Heart left ventricle (tissue), 16 donors: ENCODE measurements around the gene GAS7. TPM values are rescaled to one million over a fixed set of nuclear protein-coding genes. Genes with fewer than 3 reads are reported as not detected.

Source experiments
- ATAC-seq, 4 donors: fragments of 200-7000 bp; cut with Tn5 transposase; one replicate each; pipeline ENCODE4 v1.9.1; 2020 to 2022; ENCODE audit warnings: moderate library complexity in 4 of 4, mild to moderate bottlenecking in 3 of 4, moderate number of reproducible peaks in 1 of 4
- DNase-seq, 5 donors: peaks; one replicate each; pipeline ENCODE4 v3.0.0-alpha.2; 2020
- H3K27ac ChIP-seq, 12 donors: fragments of 200-600 bp; sonication (generic) in 4 of 12; one replicate each; pipeline versions ENCODE4 v1.5.0 to v1.8.0; 2016 to 2022; ENCODE audit warnings: mild to moderate bottlenecking in 2 of 12
- H3K27me3 ChIP-seq, 9 donors: fragments of 200-600 bp; sonication (generic) in 2 of 9; one replicate each; pipeline versions ENCODE4 v1.5.1 to v1.8.0; 2016 to 2022; ENCODE audit warnings: mild to moderate bottlenecking in 3 of 9
- H3K36me3 ChIP-seq, 9 donors: fragments of 200-600 bp; sonication (generic) in 2 of 9; one replicate each; pipeline versions ENCODE4 v1.5.0 to v1.8.0; 2018 to 2022; ENCODE audit warnings: mild to moderate bottlenecking in 2 of 9
- H3K4me1 ChIP-seq, 12 donors: fragments of 200-600 bp; sonication (generic) in 4 of 12; one replicate each; pipeline versions ENCODE4 v1.5.0 to v1.8.0; 2016 to 2022; ENCODE audit warnings: mild to moderate bottlenecking in 3 of 12
- H3K4me3 ChIP-seq, 12 donors: fragments of 200-600 bp; sonication (generic) in 4 of 12; one replicate each; pipeline versions ENCODE4 v1.5.0 to v1.8.0; 2017 to 2022; ENCODE audit warnings: mild to moderate bottlenecking in 9 of 12, moderate library complexity in 4 of 12
- H3K9me3 ChIP-seq, 12 donors: fragments of 200-600 bp; sonication (generic) in 4 of 12; one replicate each; pipeline versions ENCODE4 v1.5.0 to v1.8.0; 2016 to 2022; ENCODE audit warnings: mild to moderate bottlenecking in 1 of 12
- POLR2A ChIP-seq, 2 donors: fragments of 450-650 bp; IDR thresholded peaks; one replicate each; pipeline ENCODE4 v1.6.1; 2017; ENCODE audit warnings: antibody characterized with exemption in 2 of 2, mild to moderate bottlenecking in 2 of 2, moderate library complexity in 2 of 2
- WGBS, 4 donors: extraction: QIAGEN DNeasy Blood & Tissue Kit in 2 of 4; methylation state at CpG; one replicate each; pipeline versions ENCODE4 v1.1.5 to v1.1.7; 2013 to 2018; 5-methylcytosine and 5-hydroxymethylcytosine counted together
- intact Hi-C, 10 donors: fragments of 100-400 bp; cut with DNase I; formaldehyde crosslinking; loops; one replicate each; pipeline versions ENCODE4 v1.11.1 to v1.14.2; 2022
- polyA plus RNA-seq, 2 donors: library from polyadenylated mRNA; stranded (reverse); fragments of 200-250 nt; gene quantifications; one replicate each; pipeline ENCODE4 v1.2.3, GENCODE V29; 2013
- total RNA-seq, 9 donors: library from RNA; depleted of rRNA in 2 of 9; stranded (reverse); fragments of >200 nt in 2 of 9; fragmentation: NEBNext Ultra II Directional in 3 of 9; extraction: Animal tissue kit (Norgen Biotek cat#: 25700) in 3 of 9; gene quantifications; one replicate each; pipeline versions ENCODE4 v1.1.0 to v1.2.4, GENCODE V29; 2016 to 2023
- TF ChIP-seq, protein P1 (sequence below), 12 donors: fragments of 200-600 bp; sonication (generic) in 4 of 12; IDR thresholded peaks; one replicate each; pipeline versions ENCODE4 v1.5.0 to v1.8.0; 2018 to 2022; ENCODE audit warnings: antibody characterized with exemption in 12 of 12, mild to moderate bottlenecking in 5 of 12
- donor health status: ischemic (EF 13 %, LVEDD 7.1; RV severe dilation, severe dysfunction).
- donor health status: healthy with polysubstance abuse.
- donor health status: DM: no; HTN: yes; CAD: no.
- donor health status: DM: no; HTN: no; CAD: no.
- donor health status: ischemic (EF 25% LVEDD 6.9; RV normal size, moderate dysfunction).
- donor health status: ischemic (EF 25% LVEDD 5.7; RV mildly dilated, moderate dysfunction).
- donor health status: healthy.
- donor health status: DM: yes; HTN: yes; CAD: no.
- donor health status: ischemic (EF 35%, LVEDD 5.7; RV mildly dilated, moderate dysfunction).
- donor health status: nonischemic (EF 11% LVEDD 7.7; RV severe dilation, severe dysfunction).
- donor health status: DM: yes; HTN: yes; CAD: no.
- donor health status: PGD.
- donor health status: ischemic (EF 29% LVEDD 5.4; RV normal size, mild dysfunction).
- donor health status: nonischemic (EF 23%, LVEDD 6.1; RV moderate dilation, normal function).

GAS7 gene
- total and polyA plus RNA-seq, 11 donors: 19.4 to 86.5 (median 65.1) TPM

DNA sequence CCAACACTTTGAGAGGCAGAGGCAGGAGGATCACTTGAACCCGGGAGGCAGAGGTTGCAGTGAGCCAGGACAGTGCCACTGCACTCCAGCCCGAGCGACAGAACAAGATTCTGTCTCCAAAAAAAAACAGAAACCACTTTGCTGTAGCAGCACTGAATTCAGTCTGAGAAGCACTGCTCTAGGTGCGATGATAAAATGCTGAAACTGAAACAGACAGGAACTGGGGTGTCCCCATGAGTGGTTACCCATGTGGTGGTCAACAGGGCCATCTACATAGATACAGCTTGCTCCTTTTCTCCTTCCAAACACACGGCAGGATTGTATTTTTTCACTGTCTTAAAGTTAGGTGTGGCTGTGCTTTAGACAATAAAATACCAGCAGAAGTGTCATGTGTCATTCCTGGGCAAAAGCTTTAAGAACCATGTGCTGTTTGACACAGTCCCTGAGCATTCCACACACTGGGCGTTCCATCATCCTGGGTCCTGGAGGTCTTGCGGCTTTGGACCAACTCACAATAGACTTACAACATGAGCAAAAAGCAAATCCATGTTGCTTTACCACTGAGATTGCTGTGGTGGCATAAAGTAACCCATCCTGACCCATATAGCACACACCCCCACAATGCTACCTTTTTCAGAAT lies 11.5 kb downstream of the GAS7 start:
- Histone ChIP-seq H3K27me3 (no peaks in the 10 kb centered on the region), H3K4me1 (peaks cover 0 to 16% (median 0%) of the 10 kb centered on the region in 12 donors), H3K27ac (peak overlapping the region in 1 of 12 donors; percentile 9), H3K4me3 (no peak overlapping the region), H3K9me3 (no peaks in the 10 kb centered on the region), H3K36me3 (no peaks in the 10 kb centered on the region)
- no peak for DNase-seq
- peak in 1 of 4 donors; percentile 30 for ATAC-seq
- WGBS, 4 donors: 77 to 81% (median 79%) methylated on average over 7 of the region's 7 CpGs
- no peak for TF ChIP-seq POLR2A (IDR thresholded peaks at IDR 0.05)
- TF ChIP-seq, protein P1, sequence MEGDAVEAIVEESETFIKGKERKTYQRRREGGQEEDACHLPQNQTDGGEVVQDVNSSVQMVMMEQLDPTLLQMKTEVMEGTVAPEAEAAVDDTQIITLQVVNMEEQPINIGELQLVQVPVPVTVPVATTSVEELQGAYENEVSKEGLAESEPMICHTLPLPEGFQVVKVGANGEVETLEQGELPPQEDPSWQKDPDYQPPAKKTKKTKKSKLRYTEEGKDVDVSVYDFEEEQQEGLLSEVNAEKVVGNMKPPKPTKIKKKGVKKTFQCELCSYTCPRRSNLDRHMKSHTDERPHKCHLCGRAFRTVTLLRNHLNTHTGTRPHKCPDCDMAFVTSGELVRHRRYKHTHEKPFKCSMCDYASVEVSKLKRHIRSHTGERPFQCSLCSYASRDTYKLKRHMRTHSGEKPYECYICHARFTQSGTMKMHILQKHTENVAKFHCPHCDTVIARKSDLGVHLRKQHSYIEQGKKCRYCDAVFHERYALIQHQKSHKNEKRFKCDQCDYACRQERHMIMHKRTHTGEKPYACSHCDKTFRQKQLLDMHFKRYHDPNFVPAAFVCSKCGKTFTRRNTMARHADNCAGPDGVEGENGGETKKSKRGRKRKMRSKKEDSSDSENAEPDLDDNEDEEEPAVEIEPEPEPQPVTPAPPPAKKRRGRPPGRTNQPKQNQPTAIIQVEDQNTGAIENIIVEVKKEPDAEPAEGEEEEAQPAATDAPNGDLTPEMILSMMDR (IDR thresholded peaks at IDR 0.05): no peak
- intact Hi-C loops: no loop called here

DNA sequence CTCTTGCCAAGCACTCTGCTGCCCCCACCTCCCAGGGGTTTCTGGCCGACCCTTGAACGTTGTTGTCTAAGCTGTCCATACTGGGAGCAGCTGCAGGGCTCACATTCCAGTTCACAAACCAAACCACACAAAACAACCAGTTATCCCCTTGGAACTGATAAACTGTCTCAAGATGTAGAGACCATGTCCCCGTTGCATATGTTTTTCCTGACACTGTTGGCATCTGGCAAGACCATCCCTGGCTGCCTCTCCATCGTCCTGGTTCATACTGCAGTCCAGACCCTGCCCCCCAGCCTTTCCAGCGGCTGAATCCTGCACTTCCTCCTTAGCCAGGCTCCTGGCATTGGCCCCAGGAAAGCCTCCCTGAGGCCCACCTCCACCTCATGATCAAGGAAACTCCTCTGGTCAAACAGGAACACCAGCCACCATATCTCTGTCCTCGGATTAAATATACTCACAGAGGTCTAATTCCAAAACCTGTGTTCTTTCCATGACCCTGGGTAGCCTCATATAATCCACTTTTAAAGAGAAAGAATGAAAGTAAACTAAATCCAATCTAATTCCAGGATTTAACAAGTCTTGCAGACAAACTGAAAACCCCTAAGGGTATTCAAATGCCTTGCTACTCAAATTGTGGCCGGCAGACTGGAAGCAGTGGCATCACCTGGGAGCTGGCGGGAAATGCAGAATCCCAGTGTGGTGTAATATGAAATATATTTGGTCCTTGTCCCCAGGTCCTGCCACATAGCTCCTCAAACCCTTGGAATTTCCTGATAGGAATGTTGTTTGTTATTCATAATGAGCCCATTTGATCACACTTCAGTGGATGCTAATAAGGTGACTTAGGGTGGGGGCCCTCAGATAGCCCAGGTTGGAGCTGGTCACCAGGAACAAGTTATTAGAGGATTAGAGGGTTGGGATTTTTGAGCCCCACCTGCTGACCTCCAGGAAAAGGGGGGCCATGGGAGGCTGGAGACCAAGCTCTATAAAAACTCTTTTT lies 14.2 kb downstream of the GAS7 start:
- no peak for DNase-seq
- H3K27ac ChIP-seq: no peak overlapping the region
- WGBS, 4 donors: 53 to 64% (median 61%) methylated on average over 8 of the region's 8 CpGs
- no peaks in the 10 kb centered on the region for H3K27me3 ChIP-seq
- H3K36me3 ChIP-seq: no peaks in the 10 kb centered on the region
- peaks cover 0 to 29% (median 0%) of the 10 kb centered on the region in 12 donors for H3K4me1 ChIP-seq
- no peaks in the 10 kb centered on the region for H3K9me3 ChIP-seq
- TF ChIP-seq POLR2A (IDR thresholded peaks at IDR 0.05): no peak
- TF ChIP-seq, protein P1 (IDR thresholded peaks at IDR 0.05): no peak
- intact Hi-C loops: no loop called here
- no peak for ATAC-seq
- no peak overlapping the region for H3K4me3 ChIP-seq

DNA sequence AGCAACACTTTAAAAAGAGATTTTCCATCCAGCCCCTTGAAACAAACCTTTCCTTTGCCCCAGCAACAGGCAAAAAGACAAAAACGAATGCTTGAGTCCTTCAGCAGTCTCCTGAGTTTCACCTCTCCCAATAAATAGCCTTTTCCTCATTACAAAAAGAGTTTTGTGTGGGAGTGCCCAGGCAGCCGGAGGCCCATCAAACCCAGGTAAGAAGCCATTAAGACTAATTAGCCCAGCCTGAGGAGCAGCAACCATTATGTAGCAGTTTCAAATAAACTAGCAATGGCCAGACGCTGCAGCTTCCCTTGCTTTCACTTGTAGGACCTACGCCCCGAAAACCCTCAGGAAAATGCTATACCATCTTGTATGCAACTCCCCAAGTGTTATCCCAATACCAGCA lies 15.6 kb downstream of the GAS7 start:
- Histone ChIP-seq H3K4me1 (peaks cover 0 to 44% (median 3%) of the 10 kb centered on the region in 12 donors), H3K9me3 (no peaks in the 10 kb centered on the region), H3K27ac (no peak overlapping the region), H3K4me3 (no peak overlapping the region), H3K27me3 (no peaks in the 10 kb centered on the region), H3K36me3 (no peaks in the 10 kb centered on the region)
- WGBS, 4 donors: 86 to 90% (median 88%) methylated on average over 5 of the region's 5 CpGs
- ATAC-seq (no peak), DNase-seq (no peak)
- TF ChIP-seq POLR2A (IDR thresholded peaks at IDR 0.05): no peak
- TF ChIP-seq, protein P1 (IDR thresholded peaks at IDR 0.05): no peak
- intact Hi-C loops: no loop called here

DNA sequence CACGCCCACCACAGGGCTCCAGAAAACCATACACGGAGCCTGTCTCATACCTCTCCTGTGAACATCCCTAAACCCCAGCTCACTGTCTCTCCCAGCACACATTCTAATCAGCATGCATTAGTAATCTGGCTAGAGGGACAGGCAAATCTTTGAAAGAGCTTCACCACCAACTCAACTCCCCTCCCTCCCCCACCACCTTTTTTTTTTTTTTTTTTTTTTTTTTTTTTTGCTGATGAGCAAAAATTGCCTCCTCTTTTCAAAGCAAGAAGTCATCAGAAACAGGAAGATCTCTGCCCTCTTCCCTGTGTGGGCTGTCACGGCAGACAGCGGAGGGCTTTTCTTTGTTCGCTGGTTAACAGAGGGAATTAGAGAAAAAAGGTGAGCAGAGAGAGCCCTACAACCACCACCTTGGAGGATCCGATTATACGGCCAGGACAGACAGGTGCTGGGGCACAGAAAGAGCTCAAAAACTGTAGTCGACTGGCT lies 19.9 kb downstream of the GAS7 start:
- Histone ChIP-seq H3K36me3 (no peaks in the 10 kb centered on the region), H3K27ac (peak overlapping the region in 1 of 12 donors; percentile 75), H3K9me3 (no peaks in the 10 kb centered on the region), H3K4me1 (peaks cover 0 to 52% (median 4%) of the 10 kb centered on the region in 12 donors), H3K4me3 (no peak overlapping the region), H3K27me3 (no peaks in the 10 kb centered on the region)
- TF ChIP-seq, protein P1 (IDR thresholded peaks at IDR 0.05): no peak
- no peak for TF ChIP-seq POLR2A (IDR thresholded peaks at IDR 0.05)
- DNase-seq (no peak), ATAC-seq (no peak)
- intact Hi-C loops: no loop called here
- WGBS, 4 donors: 43 to 68% (median 61%) methylated on average over 8 of the region's 8 CpGs
